K562 (cell line): ENCODE measurements around the gene IFNGR1. TPM values are rescaled to one million over a fixed set of nuclear protein-coding genes. Genes with fewer than 3 reads are reported as not detected.

ENCODE experiments used
- CREM ChIP-seq: IDR thresholded peaks from 2 replicates; pipeline ENCODE4 v1.6.1; 2014; ENCODE audit warnings: antibody characterized with exemption, low read depth
- CTBP1 ChIP-seq: fragments of 450-650 bp; IDR thresholded peaks from 2 replicates; pipeline ENCODE4 v1.6.1; 2016; ENCODE audit warnings: borderline replicate concordance
- E2F6 ChIP-seq, 2 experiments: IDR thresholded peaks; 2 replicates each; pipeline ENCODE4 v1.6.1; 2011; ENCODE audit warnings: borderline replicate concordance in 1 of 2, control low read depth in 1 of 2, low read depth in 1 of 2, low read length in 1 of 2, mild to moderate bottlenecking in 1 of 2, mixed read lengths in 1 of 2, moderate library complexity in 1 of 2; ENCODE audit not compliant: insufficient read depth in 1 of 2, insufficient read length in 1 of 2, poor library complexity in 1 of 2, severe bottlenecking in 1 of 2; ENCODE audit errors: extremely low read depth in 1 of 2
- HCFC1 ChIP-seq: IDR thresholded peaks from 2 replicates; pipeline ENCODE4 v1.6.1; 2012; ENCODE audit warnings: low read depth, low read length, improper control_type of control experiment
- LEF1 ChIP-seq: fragments of 450-650 bp; IDR thresholded peaks from 2 replicates; pipeline ENCODE4 v1.6.1; 2016; ENCODE audit warnings: mild to moderate bottlenecking
- NCOA4 ChIP-seq: fragments of 450-650 bp; IDR thresholded peaks from 2 replicates; pipeline ENCODE4 v1.6.1; 2018; ENCODE audit warnings: mild to moderate bottlenecking; ENCODE audit not compliant: partially characterized antibody
- RNF2 ChIP-seq: sonication (generic); IDR thresholded peaks from 2 replicates; pipeline ENCODE4 v1.6.1; 2016
- TARDBP ChIP-seq: fragments of 450-650 bp; IDR thresholded peaks from 2 replicates; pipeline ENCODE4 v1.6.1; 2016
- YY1 ChIP-seq, 3 experiments: IDR thresholded peaks; 2 replicates each; pipeline ENCODE4 v1.6.1; 2011; ENCODE audit warnings: low read length in 2 of 3, mild to moderate bottlenecking in 2 of 3, moderate library complexity in 2 of 3, borderline replicate concordance in 1 of 3, control low read depth in 1 of 3, low read depth in 1 of 3; ENCODE audit not compliant: insufficient read depth in 3 of 3, insufficient replicate concordance in 2 of 3, control insufficient read depth in 1 of 3, insufficient read length in 1 of 3; ENCODE audit errors: extremely low read depth in 1 of 3
- ZBTB7A ChIP-seq: IDR thresholded peaks from 2 replicates; pipeline ENCODE4 v1.6.1; 2011; ENCODE audit warnings: low read depth, mild to moderate bottlenecking, low read length, moderate library complexity, borderline replicate concordance; ENCODE audit not compliant: control insufficient read depth
- ZEB2 ChIP-seq: fragments of 450-650 bp; IDR thresholded peaks from 2 replicates; pipeline ENCODE4 v1.6.1; 2016
- ZNF407 ChIP-seq: fragments of 450-650 bp; IDR thresholded peaks from 2 replicates; pipeline ENCODE4 v1.6.1; 2016; ENCODE audit warnings: low read depth
- polyA plus RNA-seq, 8 experiments: library from polyadenylated mRNA; depleted of rRNA in 4 of 8; stranded (reverse) in 5 of 8; unstranded in 3 of 8; fragments of >200 nt; fragmentation: Nextera tagmentation in 2 of 8; fragmentation: Illumina TruSeq in 1 of 8; extraction: Ambion mirVana in 2 of 8; extraction: Trizol in 1 of 8; gene quantifications; 2 replicates each; pipeline versions ENCODE4 v1.2.1 to v1.2.3, GENCODE V29; 2011 to 2014; ENCODE audit warnings: inconsistent platforms in 1 of 8, missing spikeins in 1 of 8
- total RNA-seq, 7 experiments: library from RNA; depleted of rRNA in 6 of 7; stranded (reverse); fragments of >200 nt in 6 of 7; fragmentation: Illumina TruSeq in 2 of 7; extraction: Trizol in 2 of 7; gene quantifications; 2 replicates each; pipeline versions ENCODE4 v1.2.1 to v1.2.3, GENCODE V29; 2011 to 2021; ENCODE audit warnings: low replicate concordance in 1 of 7
- TF ChIP-seq, protein P1 (sequence below): sonication (generic); formaldehyde crosslinking; IDR thresholded peaks from 2 replicates; pipeline ENCODE4 v1.8.0; 2023; ENCODE audit warnings: mild to moderate bottlenecking, missing genetic modification reagents

The IFNGR1 gene
- total and polyA plus RNA-seq, 9 of the 15 experiments (the other 6 are each of a cell fraction or from before 2014, with no cell fraction given) = 14.7 to 47.0 (median 26.7) TPM

GRCh38 chr6:137218917-137219663 lies at the start of gene IFNGR1 (continued):
- TF ChIP-seq, protein P1, sequence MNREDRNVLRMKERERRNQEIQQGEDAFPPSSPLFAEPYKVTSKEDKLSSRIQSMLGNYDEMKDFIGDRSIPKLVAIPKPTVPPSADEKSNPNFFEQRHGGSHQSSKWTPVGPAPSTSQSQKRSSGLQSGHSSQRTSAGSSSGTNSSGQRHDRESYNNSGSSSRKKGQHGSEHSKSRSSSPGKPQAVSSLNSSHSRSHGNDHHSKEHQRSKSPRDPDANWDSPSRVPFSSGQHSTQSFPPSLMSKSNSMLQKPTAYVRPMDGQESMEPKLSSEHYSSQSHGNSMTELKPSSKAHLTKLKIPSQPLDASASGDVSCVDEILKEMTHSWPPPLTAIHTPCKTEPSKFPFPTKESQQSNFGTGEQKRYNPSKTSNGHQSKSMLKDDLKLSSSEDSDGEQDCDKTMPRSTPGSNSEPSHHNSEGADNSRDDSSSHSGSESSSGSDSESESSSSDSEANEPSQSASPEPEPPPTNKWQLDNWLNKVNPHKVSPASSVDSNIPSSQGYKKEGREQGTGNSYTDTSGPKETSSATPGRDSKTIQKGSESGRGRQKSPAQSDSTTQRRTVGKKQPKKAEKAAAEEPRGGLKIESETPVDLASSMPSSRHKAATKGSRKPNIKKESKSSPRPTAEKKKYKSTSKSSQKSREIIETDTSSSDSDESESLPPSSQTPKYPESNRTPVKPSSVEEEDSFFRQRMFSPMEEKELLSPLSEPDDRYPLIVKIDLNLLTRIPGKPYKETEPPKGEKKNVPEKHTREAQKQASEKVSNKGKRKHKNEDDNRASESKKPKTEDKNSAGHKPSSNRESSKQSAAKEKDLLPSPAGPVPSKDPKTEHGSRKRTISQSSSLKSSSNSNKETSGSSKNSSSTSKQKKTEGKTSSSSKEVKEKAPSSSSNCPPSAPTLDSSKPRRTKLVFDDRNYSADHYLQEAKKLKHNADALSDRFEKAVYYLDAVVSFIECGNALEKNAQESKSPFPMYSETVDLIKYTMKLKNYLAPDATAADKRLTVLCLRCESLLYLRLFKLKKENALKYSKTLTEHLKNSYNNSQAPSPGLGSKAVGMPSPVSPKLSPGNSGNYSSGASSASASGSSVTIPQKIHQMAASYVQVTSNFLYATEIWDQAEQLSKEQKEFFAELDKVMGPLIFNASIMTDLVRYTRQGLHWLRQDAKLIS (CRISPR knock-in tag) = 0 out of 2 replicates have a peak, but pooled peaks have one; percentile 77
- TF ChIP-seq YY1 (IDR thresholded peaks at IDR 0.05; ENCODE audit: borderline replicate concordance in 1 of 3, control insufficient read depth in 1 of 3, extremely low read depth in 1 of 3, insufficient read depth in 3 of 3, insufficient read length in 1 of 3, insufficient replicate concordance in 2 of 3, low read depth in 1 of 3, low read length in 2 of 3) (no peak), RNF2 (peak; percentile 76; the same call in 1 of the 2 replicates), E2F6 (IDR thresholded peaks at IDR 0.05; ENCODE audit: borderline replicate concordance in 1 of 2, extremely low read depth in 1 of 2, insufficient read depth in 1 of 2, insufficient read length in 1 of 2, low read depth in 1 of 2, low read length in 1 of 2, poor library complexity in 1 of 2, severe bottlenecking in 1 of 2) (peak; percentile 71 to 78), CTBP1 (peak; percentile 74; the same call in 1 of the 2 replicates), ZNF407 (peak; percentile 66), TARDBP (0 out of 2 replicates have a peak, but pooled peaks have one; percentile 13), ZBTB7A (peak; percentile 74; the same call in 1 of the 2 replicates), ZEB2 (0 out of 2 replicates have a peak, but pooled peaks have one; percentile 59), CREM (peak; percentile 97), NCOA4 (no peak), HCFC1 (peak; percentile 50), LEF1 (0 out of 2 replicates have a peak, but pooled peaks have one; percentile 35)
